ENCODE measurements around the gene NEK6.

The NEK6 gene

DNA sequence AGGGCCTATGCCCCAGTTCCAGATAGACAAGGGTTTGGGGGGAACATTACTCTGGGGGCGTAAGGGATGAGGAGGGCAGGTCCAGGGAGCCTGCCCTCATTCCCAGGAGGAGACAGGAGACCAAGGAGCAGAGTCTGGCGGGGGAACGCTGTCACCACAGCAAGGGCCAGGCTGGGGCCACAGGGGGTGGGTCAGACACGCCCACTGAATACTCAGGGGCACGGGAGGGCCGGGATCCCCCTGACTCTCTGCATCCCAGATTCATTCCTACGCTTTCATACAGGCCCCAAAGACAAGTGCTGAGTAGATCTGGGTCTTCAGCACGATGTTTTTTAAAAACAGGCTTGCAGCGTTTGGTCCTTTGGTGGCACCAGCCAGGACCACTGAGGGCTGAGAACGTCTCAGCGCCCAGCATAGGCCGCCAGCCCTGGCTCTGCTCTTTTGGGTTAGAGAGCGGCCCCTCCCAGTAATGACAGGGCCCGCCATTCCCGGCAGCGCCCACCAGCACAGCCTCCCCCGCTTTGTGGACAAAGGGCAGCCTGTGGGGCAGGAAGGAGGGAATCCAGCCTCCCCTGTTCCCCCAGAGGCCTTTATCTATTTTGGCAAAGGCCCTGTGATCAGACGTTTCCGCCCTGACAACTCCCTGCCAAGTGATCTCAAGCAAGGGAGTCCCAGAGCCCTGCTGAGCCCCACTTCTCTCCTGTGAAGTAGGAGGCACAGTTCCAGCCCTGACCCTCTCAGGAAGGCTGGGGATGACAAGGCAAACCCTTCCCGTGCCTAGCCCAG is 24.9 kb downstream of the NEK6 start:
- DNase-seq: no peak

DNA sequence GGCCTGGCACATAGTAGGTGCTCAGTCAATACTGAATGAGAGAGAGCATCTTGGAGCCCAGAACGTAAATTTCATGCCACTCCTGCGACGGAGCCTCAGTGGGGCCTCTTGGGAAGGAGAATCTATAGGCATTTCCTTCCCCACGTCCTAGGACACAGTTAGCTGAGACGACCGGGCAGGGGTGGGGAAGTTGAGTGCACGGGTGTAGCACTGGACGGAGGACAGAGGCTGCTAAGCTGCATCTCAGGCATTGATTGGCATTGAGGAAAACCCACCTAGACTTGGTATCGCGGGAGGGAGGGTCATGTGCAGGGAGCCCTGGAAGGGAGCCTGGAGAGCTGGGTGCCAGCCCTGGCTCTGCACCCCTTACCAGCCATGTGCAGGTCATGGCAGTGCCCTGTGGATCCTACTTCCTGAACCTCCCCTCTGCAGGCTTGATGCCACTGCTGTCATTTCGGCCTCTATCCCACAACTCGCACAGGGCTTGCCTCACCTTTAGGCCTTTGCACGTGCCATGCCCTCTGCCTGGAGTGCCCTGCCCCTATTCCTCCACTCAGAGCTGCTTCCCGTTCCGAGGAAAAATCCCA is 25.6 kb downstream of the NEK6 start:
- DNase-seq: no peak

DNA sequence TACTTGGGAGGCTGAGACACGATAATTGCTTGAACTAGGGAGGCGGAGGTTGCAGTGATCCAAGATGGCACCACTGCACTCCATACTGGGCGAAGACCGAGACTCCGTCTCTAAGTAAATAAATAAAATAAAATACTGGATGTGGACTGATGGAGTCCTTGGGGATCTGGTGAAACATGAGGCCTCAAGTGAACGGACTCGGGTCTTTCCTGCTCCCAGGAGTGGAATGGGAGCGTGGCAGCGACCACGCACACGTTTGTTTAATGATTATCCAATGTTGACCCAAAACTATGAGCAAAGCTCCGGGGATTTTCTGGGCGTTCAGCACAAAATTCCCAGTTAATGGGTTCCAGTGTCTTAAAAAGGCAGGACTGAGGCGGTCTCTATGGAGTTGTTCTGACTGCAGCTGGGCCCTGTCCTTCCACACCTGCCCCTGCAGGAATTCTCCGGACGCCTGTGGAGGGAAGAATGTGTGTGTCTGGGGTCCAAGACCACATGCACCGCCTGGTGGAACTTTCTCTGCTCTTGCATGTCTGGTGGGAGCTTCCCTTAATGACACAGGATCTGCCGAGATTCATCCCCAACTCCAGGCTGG is 26.6 kb downstream of the NEK6 start:
- DNase-seq: no peak

DNA sequence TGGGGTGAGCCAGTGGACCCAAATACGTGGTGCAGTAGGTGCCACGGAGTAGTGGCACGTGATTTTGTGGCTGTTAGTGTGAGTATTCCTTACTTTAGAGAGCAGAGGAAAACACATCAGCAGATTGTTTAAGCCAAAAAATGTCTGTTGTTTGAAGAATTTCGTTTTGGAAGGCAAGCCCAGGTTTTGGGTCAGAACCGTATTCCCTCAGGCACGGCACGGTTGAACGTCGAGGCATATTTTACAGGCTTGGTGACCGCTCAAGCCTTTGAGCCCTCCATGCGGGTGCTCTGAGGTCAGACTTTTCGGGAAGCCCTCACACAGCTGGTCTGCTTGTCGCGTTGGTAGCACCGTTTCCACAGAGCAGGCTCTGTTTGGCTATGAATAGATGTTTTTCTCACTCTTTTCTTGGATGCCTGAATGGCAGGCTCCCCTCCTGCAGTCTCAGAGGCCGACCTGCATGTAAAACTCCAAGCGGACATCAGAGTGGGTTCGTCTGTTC is 27.2 kb downstream of the NEK6 start:
- no peak for DNase-seq

DNA sequence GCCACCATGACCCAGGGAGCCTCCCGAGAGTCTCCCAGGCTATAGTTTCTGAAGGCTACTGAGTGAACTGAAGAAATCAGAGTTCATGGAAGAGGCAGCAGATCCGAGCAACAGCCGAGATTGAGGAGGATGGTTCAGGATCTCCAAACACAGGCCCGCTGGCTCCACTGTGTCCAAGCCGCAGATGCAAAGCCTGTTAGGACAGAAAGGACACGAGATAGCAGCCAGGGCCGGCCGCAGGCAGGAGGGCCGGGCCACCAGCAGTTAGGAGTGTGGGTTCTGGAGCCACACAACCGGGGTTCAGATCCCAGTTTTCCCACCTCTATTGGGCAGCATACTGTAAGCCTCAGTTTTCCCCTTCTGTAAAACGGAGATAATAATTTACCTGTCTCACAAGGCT is 27.7 kb downstream of the NEK6 start:
- DNase-seq: no peak

DNA sequence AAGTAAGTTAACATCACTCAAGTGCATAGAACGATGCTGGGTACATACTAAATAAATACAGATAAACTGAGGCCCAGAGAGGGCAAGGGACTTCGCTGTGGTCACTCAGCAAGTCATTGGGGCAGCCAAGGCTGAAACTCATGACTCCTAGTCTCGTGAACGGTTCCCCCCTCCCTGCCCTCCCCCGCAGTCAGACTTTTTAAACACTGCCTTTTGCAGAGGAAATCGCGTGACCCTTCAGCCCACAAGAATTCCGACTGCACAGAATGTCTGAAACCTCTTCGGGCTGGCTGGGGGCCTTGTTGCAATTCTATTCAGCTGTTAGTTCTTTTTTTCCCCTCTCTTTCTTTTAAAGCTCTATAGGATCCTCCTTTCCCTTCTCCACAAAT is 28.1 kb downstream of the NEK6 start:
- DNase-seq: no peak

DNA sequence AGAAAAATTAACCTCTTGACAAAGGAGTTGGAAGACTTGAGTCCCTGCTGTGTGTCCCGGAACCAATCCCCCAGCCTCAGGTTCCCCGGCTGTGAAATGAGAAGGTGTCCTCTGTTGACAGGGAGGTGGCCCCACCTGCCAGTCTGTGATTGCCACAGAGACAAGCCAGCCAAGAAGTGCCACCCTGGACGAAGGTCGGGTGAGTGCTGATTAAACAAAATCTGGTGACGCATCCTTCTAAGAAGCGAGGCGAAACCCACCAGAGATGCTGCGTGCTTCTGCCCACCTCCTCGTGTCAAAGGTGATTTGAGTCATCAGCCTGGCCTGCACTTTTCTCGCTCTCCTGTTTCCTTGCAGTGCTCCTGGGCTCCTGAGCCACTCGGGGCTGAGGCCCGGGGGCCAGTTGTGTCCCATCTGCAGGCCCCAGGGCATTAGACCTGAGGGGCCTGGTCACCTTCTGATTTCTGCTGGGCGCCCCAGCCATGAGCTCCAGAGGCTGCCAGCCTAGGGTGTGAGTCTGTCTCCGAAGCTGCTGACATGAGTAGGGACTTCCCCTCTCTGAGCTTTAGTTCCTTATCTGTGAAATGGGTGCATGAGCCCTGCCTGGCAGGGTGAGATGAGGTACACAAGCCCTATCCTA is 28.7 kb downstream of the NEK6 start:
- no peak for DNase-seq

DNA sequence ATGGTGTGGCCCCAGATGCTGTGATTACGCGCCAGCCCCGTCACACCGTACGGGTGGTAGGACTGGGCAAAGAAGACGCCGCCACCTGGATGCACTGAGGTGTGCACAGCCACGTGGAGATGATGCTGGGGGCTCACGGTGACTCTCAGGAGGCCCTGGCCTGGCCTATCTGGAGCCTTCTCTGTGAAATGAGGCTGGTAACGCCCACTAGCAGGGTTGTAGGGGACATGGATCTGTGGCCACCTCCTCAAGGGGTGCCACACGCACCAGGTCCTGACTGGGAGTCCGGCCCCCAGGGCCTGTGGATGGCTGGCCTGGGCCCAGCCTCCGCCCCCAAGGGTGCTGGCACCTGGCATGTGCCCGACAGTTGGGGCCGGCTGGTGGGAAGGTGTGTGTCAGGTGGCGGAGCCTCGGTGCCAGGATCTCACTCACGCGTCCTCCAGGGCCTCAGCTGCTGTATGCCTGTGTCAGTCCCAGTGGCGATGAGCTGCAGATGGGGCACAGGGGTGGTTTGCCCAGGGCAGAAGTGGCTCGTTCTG is 32.4 kb downstream of the NEK6 start:
- no peak for DNase-seq

DNA sequence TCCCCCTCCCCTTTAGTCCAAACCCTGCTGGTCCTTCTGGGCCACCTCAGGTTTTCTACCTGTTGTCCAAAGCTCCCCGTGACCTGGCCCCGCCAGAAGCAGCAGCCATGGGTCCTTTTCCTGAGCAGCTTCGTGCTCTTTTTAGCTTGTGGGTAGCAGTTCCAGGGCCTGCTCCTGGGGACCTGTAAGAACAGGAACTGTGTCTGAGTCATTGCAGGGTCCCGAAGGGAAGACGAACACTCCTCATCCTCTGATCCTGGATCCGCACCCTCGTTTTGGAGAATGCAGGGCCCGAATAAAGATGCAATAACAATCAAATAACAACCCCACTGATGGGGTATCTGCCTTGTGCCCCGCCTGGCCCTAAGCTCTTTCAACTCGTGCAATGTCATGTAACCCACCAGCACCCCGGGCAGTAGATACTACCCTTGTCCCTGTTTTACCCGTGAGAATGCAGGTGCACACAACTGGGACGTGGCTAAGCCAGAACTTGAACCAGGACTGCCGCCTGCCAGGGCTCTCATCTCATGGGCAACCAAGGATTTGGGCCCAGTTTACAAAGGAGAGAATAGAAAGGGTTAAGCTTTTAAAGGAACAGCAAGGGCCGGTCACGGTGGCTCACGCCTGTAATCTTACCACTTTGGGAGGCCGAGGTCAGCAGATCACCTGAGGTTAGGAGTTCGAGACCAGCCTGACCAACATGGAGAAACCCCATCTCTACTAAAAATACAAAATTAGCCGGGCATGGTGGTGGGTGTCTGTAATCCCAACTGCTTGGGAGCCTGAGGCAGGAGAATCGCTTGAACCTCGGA is 33.2 kb downstream of the NEK6 start:
- no peak for DNase-seq

DNA sequence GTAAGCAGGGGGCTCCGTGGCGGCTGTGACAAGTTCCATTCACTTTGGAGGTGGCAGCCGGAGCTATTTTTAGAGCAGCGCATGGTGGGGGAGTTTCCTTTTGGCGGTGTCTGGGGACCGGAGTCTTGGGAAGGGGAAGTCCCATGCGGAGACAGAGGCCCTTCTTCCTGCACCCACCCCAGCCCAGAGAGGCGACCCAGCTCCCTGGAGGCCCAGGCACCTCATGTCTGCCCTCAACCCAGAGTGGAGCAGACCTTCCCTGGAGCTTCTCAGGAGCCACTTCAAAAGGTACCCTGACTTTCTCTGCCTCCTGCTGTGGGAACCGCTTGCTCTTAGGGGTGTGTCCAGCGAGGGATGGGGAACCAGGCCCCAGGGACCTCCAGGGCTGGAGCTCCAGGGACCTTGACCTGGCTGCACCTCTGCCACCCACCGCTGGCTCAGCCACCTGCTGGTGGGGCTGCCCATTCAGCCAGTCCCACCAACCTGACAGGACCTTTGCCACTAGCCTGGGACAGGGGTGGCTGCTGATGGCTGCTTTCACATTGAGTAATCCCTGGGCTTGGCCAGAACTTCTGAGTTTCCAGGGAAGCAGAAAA is 34.1 kb downstream of the NEK6 start:
- no peak for DNase-seq

DNA sequence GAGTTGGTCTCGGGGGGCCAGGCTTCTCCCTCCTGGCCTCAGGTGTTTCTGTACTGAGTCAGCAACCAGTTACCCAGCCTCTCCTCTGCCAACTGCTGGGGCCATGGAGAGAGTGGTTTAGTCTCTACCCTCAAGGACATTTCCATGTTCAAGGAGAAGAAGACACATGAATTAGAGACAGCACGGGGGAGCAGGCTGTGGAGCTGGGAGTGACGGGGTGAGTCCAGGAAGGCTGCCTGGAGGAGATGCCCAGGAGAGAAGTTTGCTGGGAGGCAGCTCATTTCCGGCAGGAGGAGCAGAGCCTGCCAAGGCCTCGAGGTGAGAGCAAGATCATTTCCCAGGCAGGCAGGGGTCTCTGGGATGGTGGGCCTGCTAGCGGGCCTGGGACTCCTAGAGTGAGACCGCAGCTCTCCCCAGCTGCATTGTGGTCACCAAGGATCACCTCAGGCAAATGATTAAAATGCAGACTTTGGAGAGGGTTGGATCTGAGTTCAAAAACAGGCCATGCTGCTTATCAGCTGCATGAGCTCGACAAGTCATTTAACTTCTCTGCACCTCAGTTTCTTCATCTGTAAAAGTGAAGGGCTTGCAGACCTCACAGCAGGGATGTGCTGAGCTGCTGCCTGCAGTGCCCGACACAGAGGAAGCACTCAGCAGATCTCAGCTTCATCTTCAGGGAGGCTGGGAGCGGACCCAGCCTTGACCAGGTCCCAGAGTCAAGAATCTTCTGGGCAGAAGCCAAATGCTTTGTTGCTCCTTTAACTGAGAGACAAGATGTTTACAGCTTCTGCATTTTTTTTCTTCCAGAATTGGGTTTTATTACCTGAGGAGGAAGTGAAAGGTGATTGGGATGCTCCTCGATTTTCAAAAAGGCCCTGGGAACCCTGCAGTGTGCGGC is 35.2 kb downstream of the NEK6 start:
- DNase-seq: no peak

DNA sequence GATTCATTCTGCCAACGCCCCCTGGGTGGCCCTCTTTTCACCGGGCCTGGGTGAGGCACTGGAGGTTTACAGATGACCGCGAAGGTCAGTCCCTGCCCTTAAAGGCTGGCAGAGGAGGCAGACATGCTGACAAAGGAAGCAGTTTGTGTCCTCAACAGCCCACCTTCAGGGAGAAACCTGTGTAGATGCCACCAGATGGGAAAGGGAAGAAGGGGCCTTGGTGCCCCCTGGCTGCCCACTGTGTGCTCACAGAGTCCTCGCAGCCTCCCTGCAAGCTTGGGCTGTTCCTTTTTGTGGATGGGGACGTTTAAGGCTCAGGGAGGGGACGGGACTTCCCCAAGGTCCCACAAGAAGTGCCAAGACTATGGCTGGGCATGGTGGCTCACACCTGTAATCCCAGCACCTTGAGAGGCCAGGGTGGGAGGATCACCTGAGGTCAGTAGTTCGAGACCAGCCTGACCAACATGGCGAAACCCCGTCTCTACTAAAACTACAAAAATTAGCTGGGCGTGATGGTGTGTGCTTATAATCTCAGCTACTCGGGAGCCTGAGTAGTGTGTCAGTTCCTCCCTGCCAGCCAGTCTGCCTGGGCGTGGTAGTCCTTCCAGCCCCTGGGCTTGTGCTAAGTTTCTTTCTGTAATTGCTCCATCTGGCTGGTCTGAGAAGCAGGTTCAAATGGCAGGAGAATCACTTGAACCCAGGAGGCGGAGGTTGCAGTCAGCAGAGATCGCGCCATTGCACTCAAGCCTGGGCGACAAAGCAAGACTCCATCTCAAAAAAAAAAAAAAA is 36.2 kb downstream of the NEK6 start:
- DNase-seq: no peak

DNA sequence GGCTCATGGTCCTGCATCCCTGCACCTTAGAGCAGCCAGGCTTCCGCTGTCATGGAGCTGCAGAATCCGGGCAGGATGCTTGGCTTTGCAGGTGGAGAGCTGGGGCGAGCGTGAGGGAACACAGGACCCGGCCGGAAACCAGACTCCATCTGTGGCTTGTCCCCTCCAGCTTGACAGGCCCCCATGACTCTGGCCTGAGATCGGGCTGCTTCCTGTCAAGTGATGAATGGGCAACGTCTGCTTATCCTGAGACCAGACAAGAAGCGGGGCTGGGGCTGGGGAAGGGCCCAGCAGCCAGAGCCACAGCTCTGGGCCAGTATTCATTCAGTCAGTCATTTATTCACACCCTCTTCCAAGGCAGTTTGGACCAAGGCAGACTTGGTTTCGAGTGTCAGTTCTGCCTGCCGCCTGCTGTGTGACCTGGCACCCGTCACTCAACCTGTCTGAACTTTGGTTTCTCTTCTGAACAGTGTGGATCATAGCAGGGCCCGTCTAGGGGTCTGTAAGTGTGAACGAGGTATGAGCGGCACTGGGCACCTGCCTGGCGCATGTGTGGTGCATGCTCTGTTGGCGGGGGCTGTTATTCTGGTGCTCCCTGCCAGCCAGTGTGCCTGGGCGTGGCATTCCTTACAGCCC is 37.5 kb downstream of the NEK6 start:
- no peak for DNase-seq

DNA sequence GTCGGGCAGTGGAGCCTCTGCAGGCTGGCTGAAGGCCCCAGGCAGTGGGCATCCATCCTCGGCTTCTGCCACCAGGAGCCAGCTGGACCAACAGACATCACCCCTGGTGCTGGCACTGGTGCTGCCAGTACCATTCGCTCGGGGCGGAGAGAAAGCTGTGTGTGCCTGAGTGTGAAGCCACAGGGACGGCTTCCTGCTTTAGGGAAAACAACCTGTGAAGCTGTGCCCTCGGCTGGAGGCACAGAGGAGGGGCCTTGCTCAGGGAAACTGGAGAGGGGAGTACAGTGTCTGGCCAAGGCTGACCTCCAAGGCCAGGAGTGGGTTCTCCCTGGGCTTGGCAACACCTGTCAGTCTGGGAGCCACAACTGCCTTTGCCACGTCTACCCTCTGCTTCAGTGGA is 38.3 kb downstream of the NEK6 start:
- DNase-seq: no peak

DNA sequence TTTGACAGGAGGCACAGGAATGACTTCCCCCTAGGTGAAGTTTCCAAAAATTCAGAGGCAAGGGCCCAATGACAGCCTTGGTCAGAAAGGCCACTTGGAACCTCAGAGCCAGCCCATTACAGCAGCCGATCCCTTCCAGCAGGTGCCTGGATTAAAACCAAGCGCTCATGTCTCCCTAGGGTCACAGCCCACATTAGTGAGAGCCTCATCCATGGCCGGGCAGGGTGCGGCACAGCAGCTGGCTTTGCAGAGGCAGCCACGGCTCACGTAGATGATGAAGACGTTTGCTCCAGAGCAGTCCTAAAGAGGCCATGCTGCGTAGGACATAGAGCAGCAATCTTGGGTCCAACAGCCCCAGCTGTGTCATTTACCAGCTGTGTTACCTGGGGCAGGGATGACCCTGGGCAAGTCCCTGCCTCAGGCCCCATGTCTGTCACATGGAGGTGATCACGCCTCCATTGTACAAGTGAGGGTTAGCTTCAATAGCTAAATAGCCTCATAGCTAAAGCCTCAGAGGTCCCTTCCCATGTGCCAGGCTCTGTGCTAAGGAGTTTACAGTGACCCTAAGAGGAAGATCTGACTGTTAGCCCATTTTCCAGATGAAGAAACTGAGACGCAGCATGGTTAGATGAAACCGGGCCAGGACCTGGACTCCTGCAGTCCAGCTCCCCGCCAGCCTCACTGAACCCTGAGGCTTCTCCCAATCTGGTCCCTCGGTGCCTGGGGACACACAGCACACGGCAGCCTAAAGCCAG is 39.2 kb downstream of the NEK6 start:
- no peak for DNase-seq

DNA sequence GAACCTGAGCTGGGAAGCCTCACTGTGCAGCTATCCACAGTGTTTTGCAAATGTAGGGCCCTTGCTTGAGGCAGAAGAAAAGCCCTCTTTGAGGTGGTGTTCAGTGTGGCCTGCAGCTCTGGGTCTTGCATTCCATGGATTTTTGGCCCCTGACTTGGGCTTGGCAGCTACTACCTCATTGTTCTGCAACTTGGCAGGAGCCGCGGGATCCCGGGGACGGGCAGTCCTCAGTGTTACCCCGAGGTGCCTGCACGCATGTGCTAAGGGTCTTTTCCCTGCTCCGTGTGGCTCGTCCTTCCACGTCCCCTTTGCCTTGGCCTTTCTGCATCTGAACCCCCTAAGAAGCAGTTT is 39.8 kb downstream of the NEK6 start:
- DNase-seq: no peak

DNA sequence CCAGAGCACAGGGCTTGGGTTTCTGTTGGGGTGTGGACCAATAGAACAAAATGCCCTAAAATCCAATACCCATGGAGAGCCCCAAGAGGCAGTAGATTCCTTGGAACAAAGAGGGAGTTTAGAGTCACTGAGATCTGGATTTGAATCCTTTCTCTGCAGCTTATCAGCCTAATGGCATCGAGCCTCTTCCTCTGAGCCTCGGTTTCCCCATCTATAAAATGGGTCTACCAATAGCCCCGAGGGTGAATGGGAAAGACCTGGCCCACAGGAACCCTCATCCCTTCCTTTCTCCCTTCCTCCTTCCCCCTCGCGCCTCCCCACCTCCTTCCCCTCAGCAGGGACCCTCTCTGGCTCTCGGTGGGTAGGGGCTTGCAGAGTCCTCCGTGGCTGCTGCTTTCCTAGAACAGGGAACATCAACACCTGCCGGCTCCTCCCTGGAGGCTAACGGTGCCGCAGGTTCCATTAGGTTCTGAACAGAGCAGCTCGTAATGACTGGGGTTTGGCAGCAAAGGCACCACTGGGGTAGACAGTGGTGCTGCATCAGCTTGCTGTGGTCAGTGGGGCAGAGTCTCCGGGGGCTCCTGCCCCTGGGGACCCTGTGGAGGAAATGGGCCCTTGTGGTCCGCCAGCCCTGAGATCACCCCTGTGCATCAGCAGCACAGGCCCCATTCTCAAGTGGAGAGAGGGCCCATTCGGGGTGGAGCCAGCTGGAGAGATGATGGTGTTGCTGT is 40.3 kb downstream of the NEK6 start:
- no peak for DNase-seq

DNA sequence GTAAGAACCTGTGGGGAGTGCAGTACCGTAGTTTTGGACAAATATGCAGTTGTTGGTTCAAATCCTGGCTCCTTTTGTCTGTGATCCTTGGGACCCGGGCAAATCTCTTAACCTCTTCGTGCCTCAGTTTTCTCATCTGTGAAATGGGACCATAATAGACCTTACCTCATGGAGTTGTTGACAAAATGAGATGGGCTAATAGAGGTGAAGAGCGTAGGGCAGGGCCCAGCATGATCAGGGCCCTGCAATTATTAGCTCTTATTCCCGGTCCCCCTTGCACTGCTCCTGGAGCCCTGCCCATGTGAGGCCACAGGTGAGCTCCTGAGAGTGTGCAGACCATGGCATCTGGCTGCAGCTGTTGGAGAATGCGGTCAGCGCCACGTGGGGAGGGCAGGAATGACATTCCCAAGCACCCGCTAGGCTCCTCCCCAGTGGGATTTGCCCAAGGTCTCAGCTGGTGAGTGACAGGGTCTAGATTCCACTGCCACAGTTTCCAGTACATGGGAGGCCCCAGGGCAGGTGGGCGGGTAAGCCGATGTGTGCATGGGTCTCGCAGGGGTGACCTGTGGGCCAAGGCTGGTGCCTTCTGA is 41.0 kb downstream of the NEK6 start:
- no peak for DNase-seq
